NCI-H2107 treated with DMSO at 0.1 percent for 48 hours (cell line): ENCODE results near the gene EPHA10.

Experiments
- DNase-seq: peaks from one replicate; lab custom pipeline; 2025; ENCODE audit not compliant: unreplicated experiment; lab: John Stamatoyannopoulos, UW

Gene EPHA10

GRCh38 chr1:37676281-37677142 is 88.4 kb downstream of the EPHA10 start:
- no peak for DNase-seq

- DNase-seq, result no peak
Measured at GRCh38 chr1:37673920-37674319, 91.0 kb downstream of the EPHA10 start.

GRCh38 chr1:37672136-37672870 is 92.6 kb downstream of the EPHA10 start:
- no peak for DNase-seq

GRCh38 chr1:37671261-37671660 is 93.7 kb downstream of the EPHA10 start:
- no peak for DNase-seq

GRCh38 chr1:37670133-37670532 is 94.8 kb downstream of the EPHA10 start:
- DNase-seq, result no peak

- DNase-seq, result no peak
Measured at GRCh38 chr1:37667023-37667671, 97.8 kb downstream of the EPHA10 start.

- DNase-seq, result no peak
Measured at GRCh38 chr1:37666241-37666867, 98.6 kb downstream of the EPHA10 start.
